HG03460 (cell line): ENCODE results near the gene UPP2.

Source experiments
- ATAC-seq: cut with Tn5 transposase; IDR thresholded peaks from one replicate; pipeline ENCODE4 v1.9.1; 2021; ENCODE audit not compliant: unreplicated experiment

The UPP2 gene

DNA sequence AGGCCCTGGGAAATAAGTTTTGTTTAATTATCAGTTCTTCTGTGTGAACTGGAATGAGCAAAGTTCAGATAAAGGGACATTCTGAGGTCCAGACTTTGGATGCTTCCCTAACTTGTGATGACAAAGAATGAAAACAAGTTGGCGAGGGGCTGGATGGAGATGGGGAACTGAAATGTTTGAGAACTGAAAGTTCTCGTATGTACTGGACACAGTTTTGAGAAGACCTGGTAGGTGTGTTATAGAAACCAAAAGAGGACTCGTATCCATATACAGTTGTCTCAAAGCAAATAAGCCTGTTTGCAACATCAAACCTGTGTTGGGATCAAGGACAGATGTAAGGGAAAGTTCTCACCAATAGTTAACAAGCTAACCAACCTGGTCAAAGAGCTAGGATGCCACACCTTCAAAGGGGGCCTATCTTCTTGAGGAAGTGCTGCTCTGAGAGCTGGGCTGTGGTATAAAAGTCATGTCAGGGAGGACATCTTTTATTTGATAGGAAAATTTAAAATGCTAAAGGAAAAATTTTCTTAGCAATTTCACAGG is at the start of gene UPP2:
TSS of gene UPP2 (plus strand) at position 493 of the 543 bp plus-strand sequence. CDS start 188 bp downstream, outside the sequence.
- ATAC-seq: no peak

DNA sequence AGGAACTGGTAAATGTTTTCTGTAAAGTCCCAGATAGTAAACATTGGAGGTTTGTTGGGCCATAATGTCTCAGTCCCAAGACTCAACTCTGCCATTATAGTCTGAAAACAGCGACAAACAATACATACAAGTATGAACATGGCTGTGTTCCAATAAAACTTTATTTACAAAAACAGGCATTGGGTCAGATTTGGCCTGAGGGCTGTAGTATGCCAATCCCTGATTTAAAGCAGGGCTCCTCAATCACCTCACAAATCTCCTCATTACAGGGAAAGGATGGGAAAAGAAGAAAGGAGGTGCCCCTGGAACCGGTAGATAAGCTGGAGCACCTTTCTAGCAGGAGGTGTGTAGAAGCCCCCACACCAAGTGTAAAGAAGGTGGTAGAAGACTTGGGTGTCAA is 48.9 kb upstream of the UPP2 start:
- no peak for ATAC-seq

DNA sequence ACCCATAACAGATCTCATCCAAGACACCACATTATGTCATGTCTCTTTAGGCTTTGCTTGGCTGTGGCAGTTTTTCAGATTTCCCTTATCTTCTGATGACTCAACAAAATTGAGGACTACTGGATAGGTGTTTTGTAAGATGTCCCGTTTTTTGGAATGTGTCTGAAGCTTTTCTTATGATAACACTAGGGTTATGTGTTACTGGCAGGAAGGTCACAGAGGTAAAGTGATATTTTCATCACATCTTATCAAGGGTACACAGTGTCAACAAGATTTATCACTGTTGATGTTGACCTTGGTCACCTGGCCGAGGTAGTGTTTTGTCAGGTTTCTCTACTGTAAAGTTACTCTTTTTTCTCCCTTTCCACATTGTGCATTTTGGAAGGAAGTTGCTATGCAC is 44.8 kb upstream of the UPP2 start:
- no peak for ATAC-seq

DNA sequence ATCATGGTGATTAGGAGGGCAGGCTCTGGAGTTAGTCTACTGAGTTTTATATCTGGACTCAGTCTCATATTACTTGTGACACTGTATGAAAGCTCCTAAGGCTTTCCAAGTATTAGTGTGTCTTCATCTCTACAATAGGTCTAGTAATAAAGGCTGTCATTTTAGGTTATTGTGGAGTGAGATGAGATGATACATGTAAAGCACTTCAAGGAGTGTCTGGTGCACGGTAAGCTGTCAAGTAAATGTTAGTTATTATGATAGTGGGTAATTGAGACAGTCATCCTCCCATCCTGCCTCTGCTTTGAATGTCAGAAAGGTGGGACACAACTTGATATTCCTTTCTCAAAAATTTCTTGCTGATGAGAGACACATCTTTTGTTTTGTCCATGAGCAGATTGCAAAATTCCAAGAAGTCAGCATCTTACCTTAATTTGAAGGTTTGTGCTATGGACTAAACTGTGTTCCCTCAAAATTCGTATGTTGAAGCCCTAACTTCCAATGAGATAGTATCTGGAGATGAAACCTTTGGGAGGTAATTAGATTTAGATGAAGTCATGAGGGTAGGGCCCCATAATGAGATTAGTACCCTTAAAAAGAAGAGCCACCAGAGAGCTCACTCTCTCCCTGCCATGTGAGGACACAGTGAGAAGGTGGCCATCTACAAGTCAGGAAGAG is 41.4 kb upstream of the UPP2 start:
- no peak for ATAC-seq

DNA sequence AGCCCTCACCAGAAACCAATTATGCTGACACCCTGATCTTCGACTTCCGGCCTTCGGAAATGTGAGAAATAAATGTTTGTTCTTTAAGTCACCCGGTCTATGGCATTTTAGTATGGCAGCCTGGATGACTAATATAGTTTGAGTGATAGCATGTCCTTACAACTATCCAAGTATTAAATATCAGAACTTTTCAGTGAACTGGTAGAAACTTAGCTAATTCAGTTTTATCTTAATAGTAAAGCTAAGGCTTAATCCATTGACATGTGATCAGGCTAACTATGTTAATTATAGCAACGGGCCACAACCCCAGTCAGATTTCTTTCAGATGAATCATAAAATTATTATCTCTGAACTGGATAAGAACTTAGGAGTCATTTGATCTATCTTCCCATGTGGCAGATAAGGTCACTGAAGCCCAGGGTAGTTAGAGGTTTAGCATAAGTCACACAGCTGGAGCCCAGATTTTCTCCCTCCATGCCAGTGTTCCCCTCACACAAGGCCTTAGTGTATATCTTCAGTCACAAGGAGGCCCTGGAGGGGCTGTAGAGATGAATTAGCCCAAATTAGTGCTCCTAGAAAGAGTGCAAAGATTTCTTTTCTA is 40.7 kb upstream of the UPP2 start:
- no peak for ATAC-seq

- ATAC-seq: no peak
Measured at GRCh38 chr2:158061763-158062162, 39.9 kb upstream of the UPP2 start.

DNA sequence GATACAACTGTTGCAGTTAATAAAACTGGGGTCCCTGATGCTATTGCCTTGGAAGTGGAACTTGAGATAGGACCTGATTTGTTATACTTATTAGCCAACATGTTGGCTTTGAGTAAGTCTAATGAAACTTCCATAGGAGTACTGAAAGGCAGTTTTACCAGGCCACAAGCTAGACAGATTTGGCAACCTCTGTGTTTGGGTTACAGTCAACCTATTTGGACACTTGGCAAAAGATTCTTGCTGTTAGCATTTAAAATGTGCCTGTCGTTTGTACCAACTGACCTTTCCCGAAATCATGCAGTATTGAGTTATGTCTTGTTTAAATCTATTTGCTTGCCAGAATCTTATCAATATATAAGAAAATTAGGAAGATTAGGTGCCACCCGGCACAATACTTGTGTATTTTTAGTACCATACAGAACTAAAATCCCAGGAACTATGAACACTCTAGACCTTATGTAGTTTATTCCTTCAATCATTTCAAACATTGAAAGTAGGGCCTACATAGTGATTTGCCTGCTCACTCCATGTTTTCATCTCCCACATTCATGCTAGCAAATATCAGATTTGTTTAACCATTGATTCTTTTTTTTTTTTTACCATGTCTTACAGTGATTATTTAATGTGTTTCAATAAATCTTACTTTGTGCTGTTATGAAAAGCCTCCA is 35.5 kb upstream of the UPP2 start:
- ATAC-seq: no peak

DNA sequence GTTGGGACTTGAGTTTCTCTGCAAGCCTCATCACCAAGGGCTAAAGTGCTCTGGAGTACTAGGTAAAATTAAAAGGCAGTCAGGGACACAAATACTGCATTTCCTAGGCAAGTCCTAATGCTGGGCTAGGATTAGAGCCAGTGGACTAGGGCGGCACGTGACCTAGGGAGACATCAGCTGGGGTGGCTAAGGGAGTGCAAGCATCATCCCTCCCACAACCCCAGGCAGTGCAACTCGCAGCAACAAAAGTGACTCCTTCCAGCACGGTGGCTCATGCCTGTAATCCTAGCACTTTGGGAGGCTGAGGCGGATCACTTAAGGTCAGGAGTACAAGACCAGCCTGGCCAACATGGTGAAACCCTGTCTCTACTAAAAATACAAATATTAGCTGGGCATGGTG is 30.7 kb upstream of the UPP2 start:
- no peak for ATAC-seq

- ATAC-seq: no peak
Measured at GRCh38 chr2:158072361-158072760, 29.3 kb upstream of the UPP2 start.

- no peak for ATAC-seq
Measured at GRCh38 chr2:158079672-158080071, 22.0 kb upstream of the UPP2 start.

DNA sequence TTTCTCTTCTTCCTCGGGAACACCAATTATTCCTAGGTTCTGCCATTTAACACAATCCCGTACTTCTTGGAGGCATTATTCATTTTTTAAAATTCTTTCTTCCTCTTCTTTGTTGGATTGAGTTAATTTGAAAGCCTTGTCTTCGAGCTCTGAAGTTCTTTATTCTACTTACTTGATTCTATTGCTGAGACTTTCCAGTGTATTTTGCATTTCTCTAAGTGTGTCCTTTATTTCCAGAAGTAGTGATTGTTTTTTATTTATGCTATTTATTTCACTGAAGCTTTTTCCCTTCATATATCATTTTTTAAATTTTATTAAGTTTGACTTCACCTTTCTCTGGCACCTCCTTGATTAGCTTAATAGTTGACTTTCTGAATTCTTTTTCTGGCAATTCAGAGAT is 13.6 kb upstream of the UPP2 start:
- ATAC-seq: no peak

DNA sequence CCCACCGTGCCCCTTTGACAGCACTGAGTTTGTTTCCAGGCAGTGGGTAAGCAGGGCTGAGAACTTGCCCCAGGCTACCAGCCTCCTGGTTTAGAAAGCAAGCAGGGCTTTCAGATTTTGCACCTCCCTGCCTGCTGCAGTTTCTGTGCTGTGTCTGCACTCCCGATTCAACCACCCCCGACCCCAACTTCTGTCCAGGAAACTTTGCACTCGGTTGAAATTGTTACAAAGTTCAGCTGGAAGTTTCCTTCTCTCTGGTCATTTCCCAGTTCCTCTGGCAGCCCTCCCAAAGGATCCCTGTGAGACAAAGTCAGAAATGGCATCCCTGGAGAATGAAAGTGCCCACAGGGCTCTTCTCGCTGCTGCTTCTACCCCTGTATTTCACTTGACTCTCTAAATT is 12.4 kb upstream of the UPP2 start:
- no peak for ATAC-seq

- no peak for ATAC-seq
Measured at GRCh38 chr2:158091647-158092046, 10.0 kb upstream of the UPP2 start.

- ATAC-seq: no peak
Measured at GRCh38 chr2:158094487-158095092, 7.1 kb upstream of the UPP2 start.

DNA sequence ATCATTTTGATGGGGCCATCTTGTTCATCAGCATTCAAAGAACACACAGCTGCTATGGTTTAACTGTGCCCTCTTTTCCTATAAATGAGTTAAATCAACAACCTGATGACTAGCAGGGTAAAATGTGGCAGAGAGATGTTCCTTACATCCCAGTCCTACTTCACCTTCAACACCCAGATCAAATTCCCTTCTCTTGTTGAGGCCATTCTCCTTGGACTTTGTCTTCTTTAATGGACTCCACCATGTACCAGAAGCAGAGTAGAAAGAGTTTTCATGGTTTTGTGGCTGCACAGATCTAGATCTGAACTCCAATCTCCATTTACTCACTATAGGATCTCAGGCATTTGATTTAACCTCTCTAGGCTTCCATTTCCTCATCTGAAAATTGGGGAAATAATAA is 6.4 kb upstream of the UPP2 start:
- ATAC-seq: no peak

- no peak for ATAC-seq
Measured at GRCh38 chr2:158095912-158096311, 5.8 kb upstream of the UPP2 start.

- ATAC-seq: no peak
Measured at GRCh38 chr2:158097481-158097880, 4.2 kb upstream of the UPP2 start.

GRCh38 chr2:158098178-158098577 is 3.5 kb upstream of the UPP2 start:
- ATAC-seq: no peak

GRCh38 chr2:158099716-158100115 is 2.0 kb upstream of the UPP2 start:
- no peak for ATAC-seq

DNA sequence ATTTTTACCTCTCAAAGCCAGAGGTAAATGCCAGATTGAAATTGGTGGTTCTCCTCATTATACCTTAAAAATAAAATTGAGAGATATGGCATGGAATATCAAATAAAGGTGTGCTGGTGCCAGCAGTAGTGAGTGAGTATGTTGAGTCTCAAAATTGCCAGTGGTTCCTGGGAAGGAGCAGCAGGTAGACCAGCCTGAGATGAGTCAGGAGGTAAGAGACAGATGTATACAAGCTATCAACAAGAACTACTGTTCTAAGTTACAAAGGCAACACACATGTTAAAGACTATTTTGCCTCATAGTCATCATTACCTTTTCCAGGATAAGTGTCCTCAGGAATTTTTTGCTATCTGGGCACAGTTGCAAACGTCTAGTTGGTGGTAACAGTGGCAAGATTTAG is 1.3 kb upstream of the UPP2 start:
- ATAC-seq: no peak

- no peak for ATAC-seq
Measured at GRCh38 chr2:158102446-158102845, 770 bp downstream of the UPP2 start.
